ENCODE results near the gene CD40LG.

Gene CD40LG

DNA sequence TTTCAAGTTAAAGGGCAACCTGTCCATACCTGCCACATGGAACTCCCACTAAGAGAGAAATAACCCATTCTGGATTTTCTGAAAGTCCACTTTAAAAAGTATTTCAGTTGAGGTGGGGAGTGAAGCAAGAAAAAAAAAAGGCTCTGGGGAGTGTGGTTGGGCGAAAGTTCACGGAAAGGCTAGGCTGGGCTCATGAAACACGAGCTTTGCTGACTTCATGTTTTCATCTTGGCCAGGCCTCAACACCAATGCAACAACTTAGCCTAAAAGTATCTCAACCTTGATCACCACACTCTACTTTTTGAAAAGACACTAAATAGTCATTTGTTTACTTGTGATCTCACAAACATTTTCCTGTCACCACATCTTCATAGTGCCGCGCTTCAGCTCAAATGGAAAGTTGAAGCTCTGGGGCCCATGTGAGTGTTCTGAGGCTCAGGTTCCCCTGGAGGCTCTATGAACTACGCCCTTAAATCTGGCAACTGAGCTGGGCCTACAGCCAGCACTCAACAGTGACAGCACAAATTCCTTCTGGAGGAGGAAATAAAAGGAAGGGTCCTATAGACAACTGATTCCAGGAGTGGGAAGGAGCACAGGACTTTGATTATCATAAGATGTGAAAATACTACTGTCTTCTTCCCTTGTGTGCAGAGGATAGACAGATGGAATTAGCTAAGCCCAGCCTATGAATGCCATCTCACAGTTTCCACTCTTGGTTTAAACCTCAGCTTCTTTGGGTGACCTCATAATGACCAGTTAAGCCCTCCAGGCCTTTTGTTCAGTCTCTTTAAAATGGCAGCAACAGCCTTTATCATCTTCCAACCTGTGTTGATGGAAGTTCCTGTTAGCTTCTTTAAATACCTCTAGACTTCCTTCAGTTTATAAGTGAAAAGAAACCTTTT is 5.1 kb downstream of the CD40LG start:
- no peak for DNase-seq

DNA sequence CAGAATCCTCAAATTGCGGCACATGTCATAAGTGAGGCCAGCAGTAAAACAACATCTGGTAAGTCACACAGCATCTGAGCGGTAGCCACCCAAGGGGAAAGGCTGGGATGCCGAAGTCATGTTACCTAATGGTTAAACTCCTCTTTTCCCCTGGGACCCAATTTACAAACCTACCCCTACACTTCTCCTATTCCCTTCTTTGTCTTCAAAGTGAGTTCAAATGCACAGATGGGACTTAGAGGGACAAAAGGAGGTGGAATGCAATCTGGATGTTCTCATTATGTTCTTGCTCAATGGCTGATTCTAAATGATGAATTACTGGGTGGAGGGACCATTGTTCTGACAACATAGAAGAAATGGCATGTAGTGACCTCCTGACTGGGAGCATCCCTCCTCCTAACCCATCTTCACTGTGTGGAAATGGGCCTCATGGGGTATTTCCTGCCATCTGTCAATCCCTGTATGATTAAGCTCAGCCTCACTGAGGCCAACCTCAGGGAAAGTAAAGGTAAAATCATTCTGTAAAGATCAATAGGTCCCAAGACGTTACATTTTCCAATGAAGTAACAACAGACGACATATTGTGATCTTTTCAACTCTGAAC is 8.5 kb downstream of the CD40LG start:
- peak; percentile 67 for DNase-seq

DNA sequence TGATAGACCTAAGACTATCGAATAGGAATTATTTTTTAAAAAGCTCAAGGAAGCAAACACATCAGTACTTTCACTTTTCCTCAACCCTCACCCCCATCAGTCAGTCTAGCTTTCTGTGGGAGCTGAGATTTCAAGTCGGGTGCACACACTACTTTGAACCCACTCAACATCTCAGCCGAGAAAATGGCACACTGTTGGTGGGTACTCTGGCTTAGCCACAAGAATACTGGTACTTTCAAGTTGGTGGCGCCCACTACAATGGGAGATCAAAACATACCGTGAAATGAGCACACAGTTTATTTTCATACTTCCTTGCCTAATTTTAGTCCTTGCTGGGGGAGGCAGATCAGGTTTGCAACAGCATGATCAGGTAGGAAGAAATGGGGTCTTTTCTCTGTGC is 10.2 kb downstream of the CD40LG start:
- DNase-seq = no peak

DNA sequence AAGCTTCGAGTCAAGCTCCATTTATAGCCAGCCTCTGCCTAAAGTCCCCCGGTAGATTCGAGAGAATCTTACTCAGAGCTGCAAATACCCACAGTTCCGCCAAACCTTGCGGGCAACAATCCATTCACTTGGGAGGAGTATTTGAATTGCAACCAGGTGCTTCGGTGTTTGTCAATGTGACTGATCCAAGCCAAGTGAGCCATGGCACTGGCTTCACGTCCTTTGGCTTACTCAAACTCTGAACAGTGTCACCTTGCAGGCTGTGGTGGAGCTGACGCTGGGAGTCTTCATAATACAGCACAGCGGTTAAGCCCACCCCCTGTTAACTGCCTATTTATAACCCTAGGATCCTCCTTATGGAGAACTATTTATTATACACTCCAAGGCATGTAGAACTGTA is 11.2 kb downstream of the CD40LG start:
- DNase-seq = no peak

DNA sequence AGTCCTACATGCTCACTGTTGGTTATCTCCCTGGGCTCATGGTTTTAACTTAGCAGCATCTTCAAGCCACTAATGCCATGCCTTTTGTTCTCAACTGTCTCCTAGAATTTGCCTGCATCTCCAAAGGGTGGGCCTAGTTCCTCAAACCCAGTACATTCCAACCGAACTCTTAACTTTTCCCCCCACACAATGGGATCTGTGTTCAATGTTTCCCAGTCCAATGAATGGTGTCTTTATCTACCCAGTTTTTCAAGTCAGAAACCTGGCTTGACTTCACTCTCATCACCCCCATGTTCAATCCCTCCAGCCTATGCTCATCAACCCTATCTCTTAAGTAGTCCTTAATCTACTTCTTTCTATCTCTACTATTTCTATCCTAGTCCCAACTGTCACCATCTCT is 12.9 kb downstream of the CD40LG start:
- no peak for DNase-seq

DNA sequence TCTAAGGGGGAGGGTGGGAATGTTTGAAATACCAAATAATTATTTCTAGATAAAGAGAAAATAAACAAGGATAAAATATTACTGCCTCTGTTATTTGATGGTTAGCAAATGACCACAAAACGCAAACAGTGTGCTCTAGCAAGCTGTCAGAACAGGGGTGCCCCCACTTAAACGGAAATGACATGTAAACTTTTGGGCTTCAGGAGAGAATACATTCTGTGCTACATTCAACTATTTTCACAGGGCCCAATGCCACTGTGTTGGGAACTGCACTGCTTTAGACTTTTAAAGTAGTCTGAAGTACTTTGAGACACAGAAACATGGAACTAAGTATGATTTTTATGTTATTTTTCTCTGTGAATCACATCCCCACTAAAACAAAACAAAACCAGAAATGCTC is 14.1 kb downstream of the CD40LG start:
- DNase-seq = no peak

DNA sequence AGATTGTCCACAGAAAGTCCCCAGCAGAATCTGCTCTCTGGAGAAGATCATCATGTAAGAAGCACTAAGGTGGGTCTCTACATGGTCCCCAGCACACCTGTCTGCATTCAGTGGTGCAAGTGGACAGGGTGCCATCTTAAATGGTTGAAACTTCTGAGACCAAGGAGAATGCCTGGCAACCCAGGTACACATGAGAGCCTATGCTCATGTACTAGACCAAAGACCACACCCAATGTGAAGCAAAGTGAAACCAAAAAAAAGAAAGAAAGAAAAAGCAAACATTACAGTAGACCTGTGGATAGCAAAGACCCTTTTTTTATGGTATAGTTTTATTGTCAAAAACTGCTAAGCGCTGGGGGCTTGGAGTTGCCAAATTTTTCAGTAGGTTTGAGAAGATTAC is 15.0 kb downstream of the CD40LG start:
- no peak for DNase-seq

DNA sequence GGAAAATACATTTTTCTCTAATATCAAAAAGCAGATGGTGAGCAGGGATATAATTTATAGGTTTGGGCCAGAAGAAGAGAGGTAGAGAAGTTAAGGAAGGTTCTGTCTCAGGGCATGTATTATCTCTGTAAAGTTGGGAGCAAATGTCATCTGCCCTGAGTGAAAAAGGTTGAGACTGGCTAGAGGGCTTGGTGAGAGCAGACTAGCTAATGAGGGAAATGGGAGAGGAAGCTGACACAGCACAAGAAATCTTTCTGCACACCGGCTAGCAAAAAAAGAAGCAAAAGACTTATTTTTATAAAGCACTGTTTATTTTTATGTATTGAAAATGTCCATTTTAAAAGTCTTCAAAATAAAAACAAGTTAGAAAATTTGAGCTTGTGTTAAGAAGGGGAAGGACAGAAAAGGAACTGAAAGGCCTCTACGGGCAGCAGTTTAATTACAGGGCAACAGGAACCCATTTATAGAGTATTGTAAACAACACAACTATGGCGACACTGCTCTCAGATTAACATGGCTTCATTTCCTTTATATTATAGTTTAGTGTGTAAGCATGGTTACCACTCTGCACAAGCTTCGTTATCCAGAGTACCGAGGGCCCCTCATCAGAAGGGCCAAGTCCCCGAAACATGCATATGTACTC is 17.4 kb downstream of the CD40LG start:
- no peak for DNase-seq

DNA sequence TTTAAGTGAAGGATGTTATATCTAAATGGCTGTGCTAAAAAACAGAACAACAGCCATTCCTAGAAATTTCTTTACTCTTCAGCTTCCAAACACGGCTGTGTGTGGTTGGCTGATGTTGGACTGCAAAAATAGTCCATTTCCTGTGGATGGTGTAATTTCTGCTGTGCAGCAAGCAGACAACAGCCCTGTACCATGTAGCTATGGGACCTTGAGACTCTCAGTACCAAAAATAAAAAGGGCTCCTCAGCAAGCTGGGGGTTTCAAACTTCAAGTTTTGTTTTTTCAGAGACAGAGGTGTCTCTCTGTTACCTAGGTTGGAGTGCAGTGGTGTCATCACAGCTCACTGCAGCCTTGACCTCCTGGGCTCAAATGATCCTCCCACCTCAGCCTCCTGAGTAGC is 18.1 kb downstream of the CD40LG start:
- no peak for DNase-seq

DNA sequence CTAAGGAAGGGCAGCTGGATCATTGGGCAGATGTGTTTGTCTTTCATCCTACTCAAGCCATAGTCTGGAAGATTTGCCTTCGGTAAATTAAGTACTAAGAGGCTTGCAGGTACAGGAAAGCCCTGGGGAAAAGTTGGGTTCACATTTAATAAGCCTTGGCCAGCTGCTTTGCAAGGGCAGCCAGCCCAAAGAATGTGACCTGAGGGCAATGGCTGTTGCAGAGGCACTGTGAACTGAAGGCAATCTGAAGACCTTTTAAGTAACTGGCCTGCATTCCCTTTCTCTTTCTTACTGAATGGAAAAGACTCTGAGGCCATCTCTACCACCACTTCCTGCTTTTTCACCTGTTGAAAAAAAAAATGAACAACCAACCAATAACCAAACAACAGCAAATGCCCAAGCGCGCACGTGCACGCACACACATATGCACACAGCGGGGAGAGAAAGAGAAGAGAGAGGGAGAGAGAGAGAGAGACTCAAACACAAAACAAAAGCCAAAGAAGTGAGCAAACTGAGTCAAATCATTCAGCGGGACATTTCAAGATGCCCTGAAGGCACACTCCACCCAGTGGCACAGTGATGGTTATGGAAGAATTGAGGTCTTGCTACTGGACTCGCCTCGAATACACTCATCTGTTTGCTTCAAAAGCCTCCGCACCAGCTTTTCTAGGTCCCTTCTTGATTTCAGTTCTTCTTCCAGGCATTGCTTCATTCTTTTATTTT is 19.6 kb downstream of the CD40LG start:
- DNase-seq = no peak

DNA sequence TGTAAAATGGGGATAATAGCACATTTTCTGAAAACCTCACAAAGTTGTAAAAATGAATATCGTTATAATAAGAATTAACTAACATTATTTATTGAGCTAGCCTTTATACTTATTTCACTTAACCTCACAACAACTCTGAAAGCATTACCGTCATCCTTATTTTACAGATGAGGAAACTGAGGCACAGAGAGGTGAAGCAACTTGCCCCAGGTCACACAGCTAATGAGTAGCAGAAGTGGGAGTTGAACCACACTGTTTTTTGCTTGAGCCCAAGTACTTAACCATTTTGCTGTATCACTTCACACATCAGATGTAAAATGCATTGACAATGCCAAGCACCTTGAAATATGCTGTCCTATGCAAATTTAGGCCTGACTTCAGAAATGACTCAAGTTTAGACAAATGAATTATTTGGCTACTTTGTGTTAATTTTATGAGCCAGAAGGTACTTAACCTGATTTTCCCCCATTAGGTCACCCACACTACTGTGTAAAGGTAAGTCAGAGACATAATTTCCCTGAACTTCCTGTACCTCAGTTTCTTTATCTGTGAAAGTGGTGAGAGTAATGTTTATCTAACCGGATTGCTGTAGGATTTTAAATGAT is 23.1 kb downstream of the CD40LG start:
- no peak for DNase-seq

DNA sequence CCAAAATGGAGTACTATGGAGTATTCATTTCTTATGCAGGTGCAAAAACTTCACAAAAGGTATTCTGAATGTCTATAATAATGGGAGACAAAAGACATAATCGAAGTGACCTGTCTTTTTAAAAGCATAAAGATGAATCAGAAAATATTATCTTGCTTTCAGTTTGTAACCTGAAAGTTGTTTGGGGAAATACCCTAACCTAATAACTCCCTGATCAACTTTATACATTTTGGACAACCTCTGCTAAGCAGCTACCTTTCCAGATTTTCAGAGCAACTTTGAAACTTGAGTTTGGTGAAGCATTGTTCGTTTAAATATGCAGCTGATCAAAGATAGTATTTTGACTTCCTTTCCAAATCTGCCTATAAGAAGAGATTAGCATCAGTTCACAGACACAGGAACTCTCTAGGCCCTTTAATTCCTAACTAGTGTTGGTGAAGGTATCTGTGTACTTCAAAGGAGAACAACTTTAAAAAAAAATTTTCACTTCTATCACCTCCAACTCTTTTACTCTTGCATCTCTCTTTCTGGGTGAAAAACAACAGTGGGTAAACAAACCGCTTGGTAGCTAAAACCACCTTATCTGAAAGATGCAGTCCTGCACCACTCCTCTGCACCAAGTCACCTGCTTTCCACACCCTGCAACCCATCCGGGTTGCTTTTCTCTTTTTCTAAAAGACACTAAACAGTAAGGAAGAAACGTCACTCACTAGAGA is 26.5 kb downstream of the CD40LG start:
- DNase-seq = no peak

DNA sequence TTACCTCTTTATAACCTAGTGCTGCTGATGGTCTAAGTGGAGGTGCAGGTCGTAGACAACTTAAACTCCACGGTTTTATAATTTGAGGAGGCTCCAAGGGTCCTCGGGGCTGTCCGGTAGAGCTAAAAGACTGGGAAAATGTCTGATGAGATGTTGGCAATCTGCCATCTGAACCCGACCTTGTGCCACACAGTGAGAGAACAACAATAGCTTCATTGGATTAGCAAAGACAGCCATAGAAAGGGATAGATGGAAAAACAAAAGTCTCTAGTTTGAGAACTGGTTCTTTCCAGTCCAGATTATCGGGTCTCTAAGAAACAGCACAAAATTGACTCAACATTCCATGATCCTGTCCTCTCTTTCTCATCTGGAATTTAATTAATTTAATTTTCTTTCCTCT is 31.6 kb downstream of the CD40LG start:
- DNase-seq = no peak

DNA sequence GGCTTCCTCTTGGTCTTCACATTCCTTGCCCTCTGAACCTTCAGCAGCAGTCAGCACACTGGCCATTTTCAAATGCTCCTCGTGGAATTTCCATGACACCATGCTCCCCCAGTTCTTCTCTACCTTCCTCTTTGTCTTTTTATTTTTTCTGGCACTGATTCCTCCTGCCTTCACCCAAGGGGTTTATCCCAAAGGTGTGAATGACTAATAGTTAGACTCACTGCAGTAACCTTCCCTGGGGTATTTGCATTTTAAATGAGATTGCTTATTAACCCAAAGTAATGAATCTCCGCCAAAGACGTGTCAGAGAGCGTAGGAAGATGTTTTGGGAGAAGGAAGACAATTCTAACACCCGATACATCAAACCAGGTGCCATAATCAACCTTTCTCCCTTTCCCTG is 36.2 kb downstream of the CD40LG start:
- no peak for DNase-seq

DNA sequence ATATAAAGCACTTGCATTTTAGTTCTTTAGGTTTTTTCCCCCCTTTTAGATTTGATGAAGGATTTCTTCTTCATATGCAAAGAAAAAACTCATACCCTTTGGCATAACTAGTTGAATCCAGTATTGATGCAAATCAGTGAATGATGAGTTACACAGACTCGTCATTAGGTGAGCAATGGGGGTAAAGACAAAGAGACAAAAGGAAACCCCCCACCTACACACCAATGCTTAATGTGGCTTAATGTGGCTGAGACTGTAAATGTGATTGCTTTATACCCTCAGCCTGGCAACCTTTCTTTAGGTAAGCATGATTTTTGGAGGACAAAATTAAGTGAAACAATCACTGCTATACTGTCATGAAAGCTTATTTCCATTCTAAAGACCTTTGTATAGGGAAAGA is 39.5 kb downstream of the CD40LG start:
- no peak for DNase-seq

DNA sequence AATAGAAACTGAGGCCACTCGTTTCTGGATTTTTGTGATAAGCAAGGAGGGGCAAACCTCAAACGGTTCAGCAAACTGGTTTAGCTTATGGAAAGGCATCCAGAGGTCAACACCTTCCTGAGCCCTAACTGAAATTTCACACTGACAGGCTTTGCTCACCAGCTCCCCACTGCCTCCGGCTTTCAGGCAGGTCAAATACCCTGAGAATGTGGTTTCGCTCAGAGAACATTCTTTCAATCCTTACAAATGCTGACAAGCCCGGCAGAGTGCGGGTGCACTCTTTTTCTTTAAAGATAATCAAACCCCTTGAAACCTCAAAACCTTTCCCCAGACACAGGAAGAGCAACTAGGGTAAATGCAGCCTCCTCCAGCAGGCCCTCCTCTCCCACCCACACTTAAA is 41.5 kb downstream of the CD40LG start:
- no peak for DNase-seq

DNA sequence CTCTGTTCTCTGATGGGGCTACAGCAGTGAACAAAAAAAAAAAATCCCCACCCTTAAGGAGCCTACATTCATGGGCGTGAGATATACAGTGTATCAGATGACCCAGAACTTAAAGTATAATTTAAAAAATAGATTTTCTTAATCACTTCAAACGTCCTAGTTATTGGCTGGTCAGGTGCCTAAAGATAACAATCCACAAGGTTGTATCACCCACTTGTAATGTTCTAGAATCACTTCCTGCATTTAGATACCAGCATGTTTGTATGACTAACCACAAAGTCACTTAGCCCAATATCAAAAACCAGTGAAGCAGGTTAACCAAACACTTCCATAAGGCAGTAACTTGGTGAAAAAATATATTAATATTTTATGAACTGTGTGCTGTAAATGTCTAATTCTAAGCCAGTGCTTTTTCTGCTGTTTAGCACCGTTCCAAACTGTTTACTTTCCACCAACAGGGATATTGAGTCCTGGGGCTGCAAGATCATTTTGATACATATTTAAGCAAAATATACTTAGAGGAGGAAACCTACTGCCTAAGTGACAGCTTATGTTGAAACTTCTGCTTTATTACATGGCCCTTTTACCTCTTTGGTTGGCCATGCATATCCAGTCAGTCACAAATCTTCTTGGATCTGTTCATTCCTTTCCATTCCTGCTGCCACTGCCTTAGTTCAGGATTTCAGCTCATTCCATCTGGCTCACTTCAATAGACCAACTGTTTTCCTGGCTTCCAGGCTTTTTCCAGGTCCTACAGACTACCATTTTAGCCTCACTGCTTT is 43.3 kb downstream of the CD40LG start:
- DNase-seq = no peak

DNA sequence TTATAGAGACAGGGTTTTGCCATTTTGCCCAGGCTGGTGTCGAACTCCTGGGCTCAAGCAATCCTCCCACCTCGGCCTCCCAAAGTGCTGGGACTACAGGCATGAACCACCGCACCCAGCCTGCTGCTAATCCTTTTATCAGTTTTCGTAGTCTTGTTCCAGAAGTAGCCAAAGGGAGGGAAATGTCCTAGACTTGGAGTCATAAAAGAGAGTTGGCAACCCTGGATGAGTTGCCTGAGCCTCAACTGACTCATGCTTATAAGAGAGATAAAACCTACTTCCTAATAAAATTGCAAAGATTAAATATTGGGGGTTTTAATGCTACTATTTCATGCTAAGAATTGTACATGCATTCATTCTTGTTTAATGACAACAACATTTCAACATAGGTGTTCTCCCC is 44.3 kb downstream of the CD40LG start:
- DNase-seq = no peak

DNA sequence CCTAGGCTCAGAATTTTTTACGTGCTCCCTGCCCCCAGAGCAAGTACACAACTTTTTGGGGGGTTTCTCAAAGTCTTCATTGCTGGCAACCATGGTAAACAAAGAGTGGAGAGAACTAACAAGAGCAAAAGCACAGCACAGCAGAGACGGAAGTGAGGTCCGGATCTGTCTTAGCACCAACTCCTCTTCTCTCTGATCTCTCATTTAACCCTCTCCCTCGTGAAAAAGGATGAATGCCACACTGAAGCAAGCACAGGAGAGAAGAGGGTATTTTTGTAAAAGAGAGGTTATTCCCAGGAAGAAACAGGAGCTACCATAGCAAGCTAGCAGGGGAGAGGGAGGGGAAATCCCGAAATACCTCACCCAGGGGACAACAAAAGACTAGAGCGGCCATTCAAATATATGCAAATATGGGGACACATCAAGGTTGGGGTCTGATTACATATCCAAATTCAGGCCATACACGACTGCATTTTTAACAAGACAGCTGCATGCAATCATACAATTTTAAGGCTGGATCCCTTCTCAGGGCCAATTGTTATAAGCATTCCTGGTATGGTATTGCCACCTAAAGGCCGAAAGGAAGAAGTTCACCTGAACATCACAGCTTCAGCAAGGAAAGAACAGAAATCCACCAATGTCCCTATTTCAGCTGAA is 46.6 kb downstream of the CD40LG start:
- peak; percentile 39 for DNase-seq

DNA sequence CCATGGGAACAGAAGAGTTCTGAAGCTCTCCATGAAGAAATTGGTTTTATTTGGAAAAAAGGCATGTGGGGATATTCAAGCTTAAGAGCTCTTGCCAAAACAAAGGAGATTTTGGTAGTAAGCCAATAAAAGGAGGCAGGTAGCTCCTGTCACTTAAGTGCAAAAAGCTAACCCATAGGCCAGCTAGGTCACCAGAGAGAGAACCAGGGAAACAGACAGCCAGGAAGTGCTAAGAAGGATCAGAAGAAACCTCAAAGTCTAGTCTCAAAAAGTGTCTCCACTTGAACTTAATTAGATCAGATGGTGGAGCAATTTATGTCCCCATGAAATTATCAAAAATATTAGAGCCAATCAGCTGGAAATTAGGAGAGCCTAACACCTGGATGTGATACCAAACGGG is 49.2 kb downstream of the CD40LG start:
- no peak for DNase-seq

DNA sequence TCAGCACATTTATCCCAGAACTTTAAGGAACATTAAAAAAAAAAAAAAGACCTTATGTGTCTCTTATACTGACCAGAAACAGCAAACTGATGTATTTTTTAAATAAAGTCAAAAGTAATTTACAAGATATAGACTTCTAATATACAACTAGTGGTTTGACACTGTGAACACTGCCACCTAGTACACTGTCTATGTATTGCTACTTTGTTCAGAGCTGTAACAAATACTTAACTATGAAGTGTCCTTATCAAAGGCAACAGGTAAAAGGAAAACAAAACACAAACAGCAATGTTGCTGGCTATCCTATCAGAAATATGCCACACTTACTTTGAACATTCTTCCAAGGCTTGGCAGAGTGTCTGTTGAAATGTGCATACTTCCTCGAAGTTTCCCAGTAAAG is 60.4 kb downstream of the CD40LG start:
- no peak for DNase-seq

Measured in NCI-H2171 treated with DMSO at 0.1 percent for 48 hours (cell line).